ENCODE measurements around the gene ZNF283.

Gene ZNF283

GRCh38 chr19:43880483-43880882, 53.4 kb downstream of the ZNF283 start:
- POLR2A ChIA-PET, result no interaction called here
- TF ChIP-seq REST (tag by site-specific recombination; IDR thresholded peaks at IDR 0.05) (no peak), ZNF132 (tag by site-specific recombination; IDR thresholded peaks at IDR 0.05; ENCODE audit: borderline replicate concordance) (no peak), ZNF433 (tag by site-specific recombination; IDR thresholded peaks at IDR 0.05; ENCODE audit: low read depth) (no peak), ZNF37A (tag by site-specific recombination; IDR thresholded peaks at IDR 0.05) (no peak), TCF7L2 (IDR thresholded peaks at IDR 0.05; ENCODE audit: borderline replicate concordance, low read depth, low read length) (no peak), ZNF211 (tag by site-specific recombination; IDR thresholded peaks at IDR 0.05; ENCODE audit: low read depth) (no peak)
- H3K9me3 ChIP-seq (ENCODE audit: control insufficient read depth, insufficient read depth, low read depth, low read length), result peaks cover 65% of the 10 kb centered on the region
- peaks cover 5 to 21% of the 10 kb centered on the region in 2 experiments for H3K36me3 ChIP-seq (ENCODE audit: control insufficient read depth in 2 of 2, insufficient read depth in 1 of 2, low read length in 2 of 2)
- no peak overlapping the region for H3K27ac ChIP-seq (ENCODE audit: extremely low read depth, low read depth, low read length)
- H3K4me3 ChIP-seq (ENCODE audit: low read depth, low read length), result no peak overlapping the region
- no peaks in the 10 kb centered on the region; the same call in 1 of the 2 replicates for H3K4me1 ChIP-seq (ENCODE audit: control insufficient read depth, insufficient read depth, low read length)
- CTCF ChIA-PET, result interaction anchor here (0.6 kb wide), 1 partner anchor 9 kb away, joined by 3 read pairs; no protein-coding TSS in a partner anchor

- Histone ChIP-seq H3K27ac (ENCODE audit: extremely low read depth, low read depth, low read length) (no peak within 1 kb of the TSS), H3K4me3 (ENCODE audit: low read depth, low read length) (no peak within 1 kb of the TSS), H3K9me3 (ENCODE audit: control insufficient read depth, insufficient read depth, low read depth, low read length) (peaks cover 64% of the 10 kb centered on the region), H3K36me3 (ENCODE audit: control insufficient read depth in 2 of 2, insufficient read depth in 1 of 2, low read length in 2 of 2) (peaks cover 2 to 17% of the 10 kb centered on the region in 2 experiments), H3K4me1 (ENCODE audit: control insufficient read depth, insufficient read depth, low read length) (no peaks in the 10 kb centered on the region; the same call in 1 of the 2 replicates)
- POLR2A ChIA-PET, result no interaction called here
- TF ChIP-seq GLI2 (tag by site-specific recombination; IDR thresholded peaks at IDR 0.05; ENCODE audit: borderline replicate concordance, low read depth) (0 out of 2 replicates have a peak, but pooled peaks have one; percentile 3), ZFP37 (tag by site-specific recombination; IDR thresholded peaks at IDR 0.05) (no peak)
- CTCF ChIA-PET, result interaction anchor here (1.1 to 1.2 kb wide), 2 partner anchors 17 to 74 kb away, joined by 3 to 4 read pairs; no protein-coding TSS in a partner anchor
Measured at GRCh38 chr19:43883864-43884263, 56.7 kb downstream of the ZNF283 start, which contains the start of gene ZNF404. Gene ZNF404, minus strand, starts transcription at chr19:43883964.

GRCh38 chr19:43895727-43896308, 68.7 kb downstream of the ZNF283 start:
- Histone ChIP-seq H3K9me3 (ENCODE audit: control insufficient read depth, insufficient read depth, low read depth, low read length) (peaks cover 29% of the 10 kb centered on the region), H3K4me1 (ENCODE audit: control insufficient read depth, insufficient read depth, low read length) (peaks cover 4% of the 10 kb centered on the region), H3K36me3 (ENCODE audit: control insufficient read depth in 2 of 2, insufficient read depth in 1 of 2, low read length in 2 of 2) (peaks cover 18 to 51% of the 10 kb centered on the region in 2 experiments), H3K4me3 (ENCODE audit: low read depth, low read length) (no peak overlapping the region), H3K27ac (ENCODE audit: extremely low read depth, low read depth, low read length) (no peak overlapping the region)
- CTCF ChIA-PET, result interaction anchor here (0.9 kb wide), 1 partner anchor 19 kb away, joined by 3 read pairs; no protein-coding TSS in a partner anchor
- POLR2A ChIA-PET, result no interaction called here
- TF ChIP-seq ZNF610 (tag by site-specific recombination; IDR thresholded peaks at IDR 0.05; ENCODE audit: borderline replicate concordance) (no peak), ZNF473 (tag by site-specific recombination; IDR thresholded peaks at IDR 0.05) (no peak), ZNF701 (tag by site-specific recombination; IDR thresholded peaks at IDR 0.05) (no peak), ZNF19 (tag by site-specific recombination; IDR thresholded peaks at IDR 0.05; ENCODE audit: low read depth) (no peak), PRDM6 (tag by site-specific recombination; IDR thresholded peaks at IDR 0.05) (no peak), ZNF146 (tag by site-specific recombination; IDR thresholded peaks at IDR 0.05) (no peak), TCF7L2 (IDR thresholded peaks at IDR 0.05; ENCODE audit: borderline replicate concordance, low read depth, low read length) (no peak), ZSCAN18 (tag by site-specific recombination; IDR thresholded peaks at IDR 0.05) (no peak), BCL11A (tag by site-specific recombination; IDR thresholded peaks at IDR 0.05; ENCODE audit: low read depth) (no peak), MYNN (tag by site-specific recombination; IDR thresholded peaks at IDR 0.05; ENCODE audit: borderline replicate concordance) (no peak), ZNF488 (tag by site-specific recombination; IDR thresholded peaks at IDR 0.05) (no peak), ZFHX2 (tag by site-specific recombination; conservative IDR thresholded peaks at IDR 0.05) (no peak), ZXDB (tag by site-specific recombination; IDR thresholded peaks at IDR 0.05) (no peak), ZNF707 (tag by site-specific recombination; IDR thresholded peaks at IDR 0.05) (no peak), ZBTB21 (tag by site-specific recombination; IDR thresholded peaks at IDR 0.05) (no peak), ZNF670 (tag by site-specific recombination; IDR thresholded peaks at IDR 0.05; ENCODE audit: low read depth) (no peak), ZNF629 (tag by site-specific recombination; IDR thresholded peaks at IDR 0.05) (no peak)

All from HEK293 (cell line).